Keratinocyte (primary cell): Measurements from ENCODE around the gene MTUS2. TPM values are rescaled to one million over a fixed set of nuclear protein-coding genes. Genes with fewer than 3 reads are reported as not detected.

Source experiments
- DNase-seq: peaks from one replicate; pipeline ENCODE4 v3.0.0-alpha.2; 2011; ENCODE audit warnings: low read depth, missing footprints, low spot score
- FAIRE-seq: peaks from 2 replicates; lab custom pipeline; 2011; peaks lifted over from hg19 to GRCh38; lab: Jason Lieb, UNC
- H2AFZ ChIP-seq: 2 replicates; pipeline ENCODE4 v1.6.0; 2012; ENCODE audit warnings: low read length, control low read depth, inconsistent platforms; ENCODE audit not compliant: control insufficient read depth
- H3K27ac ChIP-seq: 2 replicates; pipeline ENCODE4 v1.5.1; 2011; ENCODE audit warnings: low read length; ENCODE audit not compliant: control insufficient read depth, insufficient read depth
- H3K27me3 ChIP-seq: 3 replicates; pipeline ENCODE4 v1.6.0; 2011; ENCODE audit warnings: low read length; ENCODE audit not compliant: control insufficient read depth, insufficient read depth; ENCODE audit errors: extremely low read depth
- H3K36me3 ChIP-seq, 2 experiments: 2 replicates in 1 of 2; 3 replicates in 1 of 2; pipeline ENCODE4 v1.5.1; 2011; ENCODE audit warnings: low read length in 2 of 2, mild to moderate bottlenecking in 1 of 2; ENCODE audit not compliant: control insufficient read depth in 2 of 2, insufficient read depth in 2 of 2; ENCODE audit errors: extremely low read depth in 1 of 2
- H3K4me1 ChIP-seq: 3 replicates; pipeline ENCODE4 v1.5.1; 2011; ENCODE audit warnings: low read length; ENCODE audit not compliant: control insufficient read depth, insufficient read depth; ENCODE audit errors: extremely low read depth
- H3K4me2 ChIP-seq: 3 replicates; pipeline ENCODE4 v1.6.0; 2011; ENCODE audit warnings: low read depth, low read length; ENCODE audit not compliant: control insufficient read depth, insufficient read depth; ENCODE audit errors: extremely low read depth
- H3K4me3 ChIP-seq, 3 experiments: fragments of 200-600 bp in 1 of 3; sonication (generic) in 1 of 3; 2 replicates in 2 of 3; 3 replicates in 1 of 3; pipeline ENCODE4 v1.5.1; 2011 to 2016; ENCODE audit warnings: low read length in 3 of 3, mild to moderate bottlenecking in 3 of 3, control low read depth in 2 of 3, inconsistent platforms in 1 of 3, low read depth in 1 of 3, mixed read lengths in 1 of 3, mixed run types in 1 of 3, moderate library complexity in 1 of 3; ENCODE audit not compliant: control insufficient read depth in 2 of 3, insufficient read depth in 2 of 3; ENCODE audit errors: extremely low read depth in 1 of 3
- H3K79me2 ChIP-seq: 2 replicates; pipeline ENCODE4 v1.6.0; 2012; ENCODE audit warnings: low read length; ENCODE audit not compliant: control insufficient read depth, insufficient read depth
- H3K9ac ChIP-seq: 3 replicates; pipeline ENCODE4 v1.6.0; 2011; ENCODE audit warnings: low read length; ENCODE audit not compliant: control insufficient read depth, insufficient read depth; ENCODE audit errors: extremely low read depth
- H3K9me1 ChIP-seq: 3 replicates; pipeline ENCODE4 v1.6.0; 2011; ENCODE audit warnings: low read length; ENCODE audit not compliant: control insufficient read depth, insufficient read depth; ENCODE audit errors: extremely low read depth
- H3K9me3 ChIP-seq: 2 replicates; pipeline ENCODE4 v1.5.1; 2012; ENCODE audit warnings: low read depth, low read length; ENCODE audit not compliant: control insufficient read depth
- H4K20me1 ChIP-seq: 3 replicates; pipeline ENCODE4 v1.6.0; 2011; ENCODE audit warnings: low read length; ENCODE audit not compliant: control insufficient read depth, insufficient read depth; ENCODE audit errors: extremely low read depth
- CTCF ChIP-seq, 3 experiments: IDR thresholded peaks in 1 of 3; conservative IDR thresholded peaks in 1 of 3; optimal IDR thresholded peaks in 1 of 3; 2 replicates in 2 of 3; 3 replicates in 1 of 3; pipeline versions ENCODE3 to v1.5.1; 2011; ENCODE audit warnings: low read length in 3 of 3, mild to moderate bottlenecking in 3 of 3, moderate library complexity in 2 of 3, control low read depth in 1 of 3, inconsistent platforms in 1 of 3; ENCODE audit not compliant: insufficient read depth in 2 of 3; ENCODE audit errors: extremely low read depth in 1 of 3
- EZH2 ChIP-seq: IDR thresholded peaks from one replicate; pipeline ENCODE4 v1.6.1; 2012; ENCODE audit warnings: inconsistent platforms, mild to moderate bottlenecking, low read length, moderate library complexity
- dilution Hi-C: fragments of 300-500 bp; cut with MboI; formaldehyde crosslinking; loops from one replicate; pipeline ENCODE4 v1.7.0; 2020; ENCODE audit warnings: low sequenced_read_pairs; ENCODE audit not compliant: extremely low pct_ligation_motif_present
- polyA plus RNA-seq, 5 experiments: library from polyadenylated mRNA; depleted of rRNA in 3 of 5; stranded (reverse) in 3 of 5; stranded (forward) in 1 of 5; unstranded in 1 of 5; fragments of >200 nt; gene quantifications; 1 replicate in 1 of 5; 2 replicates in 3 of 5; 3 replicates in 1 of 5; pipeline versions ENCODE4 v1.2.1 to v1.2.3, GENCODE V29; 2011 to 2012; ENCODE audit warnings: missing spikeins in 2 of 5, low read depth in 1 of 5, low replicate concordance in 1 of 5

Gene MTUS2
- polyA plus RNA-seq, 1 donor (not counting 4 experiments of a cell fraction or from before 2014, with no cell fraction given): 0.17 TPM

GRCh38 chr13:28954419-28954725 lies 134.2 kb downstream of the MTUS2 start:
- no peaks in the 10 kb centered on the region for H3K9me3 ChIP-seq
- no peaks in the 10 kb centered on the region for H3K27me3 ChIP-seq
- FAIRE-seq: no peak
- H4K20me1 ChIP-seq: no peaks in the 10 kb centered on the region
- no peak for TF ChIP-seq EZH2
- no peak for TF ChIP-seq CTCF (optimal IDR thresholded peaks at IDR 0.05 in 1 of 3, IDR thresholded peaks at IDR 0.05 in 1 of 3, conservative IDR thresholded peaks at IDR 0.05 in 1 of 3; ENCODE audit: extremely low read depth in 1 of 3, insufficient read depth in 2 of 3, low read length in 3 of 3)
- no peak overlapping the region for H3K4me3 ChIP-seq
- no peaks in the 10 kb centered on the region for H3K79me2 ChIP-seq
- H3K4me1 ChIP-seq: no peaks in the 10 kb centered on the region
- H2AFZ ChIP-seq: no peak overlapping the region
- no peaks in the 10 kb centered on the region for H3K9me1 ChIP-seq
- H3K9ac ChIP-seq: no peak overlapping the region
- no peak overlapping the region for H3K27ac ChIP-seq
- dilution Hi-C loops: no loop called here
- no peak for DNase-seq
- no peaks in the 10 kb centered on the region for H3K36me3 ChIP-seq
- no peak overlapping the region for H3K4me2 ChIP-seq

- dilution Hi-C loops: no loop called here
- H3K27ac ChIP-seq: no peak overlapping the region
- no peak for FAIRE-seq
Observed at GRCh38 chr13:28954810-28955209, 134.7 kb downstream of the MTUS2 start.

More at GRCh38 chr13:28954810-28955209, 134.7 kb downstream of the MTUS2 start:
- H3K9me1 ChIP-seq: no peaks in the 10 kb centered on the region
- H3K27me3 ChIP-seq: no peaks in the 10 kb centered on the region
- H3K4me2 ChIP-seq: no peak overlapping the region
- TF ChIP-seq CTCF (optimal IDR thresholded peaks at IDR 0.05 in 1 of 3, IDR thresholded peaks at IDR 0.05 in 1 of 3, conservative IDR thresholded peaks at IDR 0.05 in 1 of 3; ENCODE audit: extremely low read depth in 1 of 3, insufficient read depth in 2 of 3, low read length in 3 of 3) (no peak), EZH2 (no peak)
- no peaks in the 10 kb centered on the region for H4K20me1 ChIP-seq
- no peak overlapping the region for H3K4me3 ChIP-seq
- H3K9ac ChIP-seq: no peak overlapping the region
- DNase-seq: no peak
- no peaks in the 10 kb centered on the region for H3K36me3 ChIP-seq
- H3K79me2 ChIP-seq: no peaks in the 10 kb centered on the region
- H3K9me3 ChIP-seq: no peaks in the 10 kb centered on the region
- H3K4me1 ChIP-seq: no peaks in the 10 kb centered on the region
- H2AFZ ChIP-seq: no peak overlapping the region
